ENCODE results near the gene FBXO42. TPM values are rescaled to one million over a fixed set of nuclear protein-coding genes. Genes with fewer than 3 reads are reported as not detected.

The FBXO42 gene
- 10 to 100 TPM; 17.4 to 20.0 TPM for total RNA-seq

GRCh38 chr1:16351994-16352841 lies at the start of gene FBXO42:
FBXO42 (minus strand) TSS chr1:16352480; CDS start chr1:16315418, 37,062 bp downstream.

GRCh38 chr1:16366722-16367257 lies 14.5 kb upstream of the FBXO42 start, which contains the start of gene SZRD1:
SZRD1 (plus strand) TSS chr1:16367242; CDS start chr1:16367258, 16 bp downstream.

GRCh38 chr1:16236511-16237342 lies 115.6 kb downstream of the FBXO42 start, which contains the start of gene CPLANE2:
CPLANE2 (minus strand) TSS chr1:16237183; CDS start chr1:16236742, 441 bp downstream.

GRCh38 chr1:16212251-16212961 lies 139.9 kb downstream of the FBXO42 start, which contains the start of gene ARHGEF19:
ARHGEF19 (minus strand) TSS chr1:16212652; CDS start chr1:16209054, 3,598 bp downstream.

Other genes starting within 250 kb of the FBXO42 start
- gene EPHA2, start 196.4 kb downstream of the FBXO42 start, total RNA-seq: not detected
- gene ARHGEF19, start 139.8 kb downstream of the FBXO42 start, total RNA-seq: 1 to 10 TPM; 8.5 to 8.9 TPM
- gene CPLANE2, start 115.3 kb downstream of the FBXO42 start, total RNA-seq: 1 to 10 TPM; 6.7 to 7.7 TPM
- 100 to 1,000 TPM; 141 to 146 TPM for gene SZRD1, start 14.8 kb upstream of the FBXO42 start, total RNA-seq
- gene SPATA21, start 84.9 kb upstream of the FBXO42 start, total RNA-seq: not detected
- gene NECAP2, start 88.2 kb upstream of the FBXO42 start, total RNA-seq: 100 to 1,000 TPM; 135 to 144 TPM
- gene RNU1-1, start 161.8 kb upstream of the FBXO42 start, total RNA-seq: 1,000 to 10,000 TPM; 1,658 to 2,872 TPM

All from activated naive CD4-positive, alpha-beta T cell treated with anti-CD3 and anti-CD28 coated beads, Interleukin-2, amount 10 ng/mL, durations not matched to agents 5 hours and 36 hours (primary cell).